Inflammatory macrophage treated with lipopolysaccharide for 1 hour (primary cell): Measurements from ENCODE around the gene PCDHGA1.
"Not testable (repeated sequence)": the region's sequence is repeated elsewhere in the genome, so short reads cannot be mapped to it uniquely, and the experiment has no call there.

ENCODE experiments used
- DNase-seq, 2 donors: peaks; one replicate each; pipeline ENCODE4 v3.0.0-alpha.2; 2020 to 2022

Gene PCDHGA1

DNA sequence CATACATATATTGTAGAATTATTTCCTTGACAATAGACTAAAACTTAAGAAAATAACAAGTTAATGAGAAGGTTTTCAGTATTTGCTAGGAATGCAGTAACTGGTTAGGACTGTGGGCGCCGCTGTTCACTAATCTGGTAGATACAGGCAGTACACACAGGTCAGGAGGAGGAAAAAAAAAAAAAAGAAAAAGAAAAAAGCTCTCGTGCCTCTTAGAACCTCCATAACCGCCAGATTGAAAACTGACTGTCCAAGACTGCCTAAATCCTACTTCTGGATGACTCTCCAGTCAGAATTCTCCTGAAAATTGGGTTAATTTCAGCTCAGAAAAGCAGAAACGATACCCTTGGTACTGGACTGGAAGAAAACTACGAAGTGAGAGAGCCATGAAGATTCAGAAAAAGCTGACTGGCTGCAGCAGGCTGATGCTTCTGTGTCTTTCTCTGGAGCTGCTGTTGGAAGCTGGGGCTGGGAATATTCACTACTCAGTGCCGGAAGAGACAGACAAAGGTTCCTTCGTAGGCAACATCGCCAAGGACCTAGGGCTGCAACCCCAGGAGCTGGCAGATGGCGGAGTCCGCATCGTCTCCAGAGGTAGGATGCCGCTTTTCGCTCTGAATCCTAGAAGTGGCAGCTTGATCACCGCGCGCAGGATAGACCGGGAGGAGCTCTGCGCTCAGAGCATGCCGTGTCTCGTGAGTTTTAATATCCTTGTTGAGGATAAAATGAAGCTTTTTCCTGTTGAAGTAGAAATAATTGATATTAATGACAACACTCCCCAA lies at the start of gene PCDHGA1:
PCDHGA1 (plus strand) TSS at position 216 of the 782 bp plus-strand sequence.
- DNase-seq = no peak

DNA sequence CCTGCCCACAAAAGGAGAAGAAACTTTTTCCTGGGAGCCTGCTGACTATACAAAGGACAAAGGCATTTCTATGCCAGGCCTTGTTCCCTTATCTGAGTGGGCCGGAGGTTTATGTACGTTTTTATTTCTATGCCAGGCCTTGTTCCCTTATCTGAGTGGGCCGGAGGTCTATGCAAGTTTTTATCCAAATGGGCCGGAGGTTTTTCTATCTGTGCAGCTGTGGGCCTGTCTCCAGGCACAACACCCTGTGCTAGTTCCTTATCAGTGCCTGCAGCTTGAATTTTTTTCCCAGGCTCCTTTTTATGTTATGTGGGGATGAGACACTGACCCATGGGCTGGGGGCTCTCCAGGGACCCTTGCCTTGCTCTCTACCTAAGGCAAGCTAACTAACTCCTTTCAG lies 31.9 kb upstream of the PCDHGA1 start:
- no peak for DNase-seq

DNA sequence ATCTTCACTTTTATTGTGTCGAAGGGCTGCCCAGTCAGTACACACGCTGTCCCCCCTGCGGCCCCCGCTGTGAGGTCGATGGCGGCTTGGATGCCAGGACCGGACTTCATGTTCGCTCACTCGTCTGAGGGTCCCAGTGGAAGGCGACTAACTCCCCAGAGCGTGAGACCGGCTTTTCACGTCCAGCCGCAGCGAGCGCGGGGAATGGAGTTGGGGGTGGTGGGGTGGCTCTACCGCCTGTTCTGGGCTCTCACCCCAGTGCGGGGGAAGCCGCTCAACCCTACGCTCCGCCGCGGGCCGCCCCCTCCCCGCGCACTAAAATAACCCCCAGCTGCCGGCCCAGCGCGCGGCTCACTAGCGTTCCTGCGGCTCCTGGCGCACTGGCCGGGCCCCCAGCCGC lies 26.6 kb upstream of the PCDHGA1 start, which contains the start of gene SLC25A2:
SLC25A2 (minus strand) TSS at position 294 of the 400 bp plus-strand sequence; CDS start at position 110, 184 bp downstream.
- DNase-seq = no peak

DNA sequence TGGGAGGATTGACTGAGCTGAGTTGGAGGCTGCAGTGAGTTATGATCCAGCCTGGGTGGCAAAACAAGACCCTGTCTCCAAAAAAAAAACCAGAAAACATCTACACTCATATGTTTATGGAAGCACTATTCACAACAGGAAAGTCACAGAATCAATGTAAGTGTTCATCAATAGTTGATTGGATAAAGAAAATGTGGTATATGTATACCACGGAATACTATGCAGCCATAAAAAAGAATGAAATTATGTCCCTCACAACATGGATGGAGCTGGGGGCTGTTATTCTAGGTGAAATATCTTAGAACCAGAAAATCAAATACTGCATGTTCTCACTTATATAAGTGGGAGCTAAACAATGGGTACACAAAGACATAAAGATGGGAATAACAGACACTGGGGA lies 23.7 kb upstream of the PCDHGA1 start:
- DNase-seq = no peak

DNA sequence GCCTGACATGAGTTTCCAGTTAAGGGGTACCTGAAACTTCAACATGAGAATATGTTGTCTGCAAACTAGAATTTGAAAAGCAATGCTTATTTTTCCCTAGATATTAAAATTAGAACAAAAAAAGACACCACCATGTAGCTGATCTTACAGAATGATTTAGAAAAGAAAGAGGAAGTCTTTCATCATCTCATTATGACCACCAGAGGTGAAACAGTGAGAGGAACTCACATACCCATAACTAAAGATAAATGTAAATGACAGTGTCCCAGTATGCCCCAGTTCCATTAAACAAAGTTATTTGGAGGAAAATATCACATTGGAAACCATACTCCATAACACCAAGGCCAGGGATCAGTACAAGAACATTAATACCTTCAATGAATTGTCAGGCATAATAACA lies 16.6 kb upstream of the PCDHGA1 start:
- DNase-seq = no peak

DNA sequence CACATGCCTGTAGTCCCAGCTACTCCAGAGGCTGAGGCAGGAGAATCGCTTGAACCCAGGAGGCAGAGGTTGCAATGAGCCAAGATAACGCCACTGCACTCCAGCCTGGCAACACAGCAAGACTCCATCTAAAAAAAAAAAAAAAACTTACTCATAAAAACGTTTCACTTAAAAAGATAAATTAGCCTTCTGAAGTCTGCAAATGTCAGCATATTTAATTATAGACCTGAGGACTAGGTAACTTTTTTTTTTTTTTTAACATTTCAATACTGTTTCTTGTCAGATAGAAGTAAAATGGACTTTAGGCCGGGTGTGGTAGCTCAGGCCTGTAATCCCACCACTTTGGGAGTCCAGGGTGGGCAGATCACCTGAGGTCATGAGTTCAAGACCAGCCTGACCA lies 13.4 kb upstream of the PCDHGA1 start:
- DNase-seq = not testable (repeated sequence)

DNA sequence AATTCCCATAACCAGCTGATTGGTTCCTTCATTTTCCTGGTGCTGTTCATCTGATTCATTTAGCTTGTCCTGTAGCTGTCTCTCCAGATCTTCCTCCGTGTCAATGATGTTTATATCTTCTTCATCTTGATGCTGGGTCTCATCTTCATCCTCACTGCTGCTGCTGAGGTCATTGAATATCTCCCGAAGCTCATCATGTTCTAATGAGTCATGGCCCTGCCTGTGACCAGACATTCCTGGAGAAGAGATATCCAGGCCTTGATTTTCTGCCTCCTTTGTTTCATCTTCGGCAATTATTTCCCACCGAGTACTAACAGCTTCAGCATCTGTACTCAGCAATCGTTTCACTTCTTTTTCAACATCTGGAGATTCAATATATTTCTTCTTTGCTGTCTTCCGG lies 11.1 kb upstream of the PCDHGA1 start:
- no peak for DNase-seq

DNA sequence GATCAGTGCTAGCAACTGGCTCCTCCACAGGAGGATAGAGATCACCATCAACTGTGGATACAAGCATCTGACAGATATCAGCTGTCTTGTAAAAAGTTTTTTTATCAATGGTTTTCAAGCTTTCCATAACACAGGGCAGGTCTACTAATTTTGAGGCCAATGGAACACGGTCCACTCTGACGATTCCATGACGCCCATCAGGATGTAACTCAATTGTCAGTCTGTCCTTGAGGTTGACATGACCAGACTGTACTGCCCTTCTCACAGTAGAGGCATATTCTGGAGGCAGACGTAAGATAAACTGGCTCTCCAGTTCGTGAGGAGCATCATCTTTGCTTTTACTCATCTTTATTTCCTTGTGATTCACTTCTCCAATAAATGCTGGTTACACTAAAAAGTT lies 10.6 kb upstream of the PCDHGA1 start:
- no peak for DNase-seq

DNA sequence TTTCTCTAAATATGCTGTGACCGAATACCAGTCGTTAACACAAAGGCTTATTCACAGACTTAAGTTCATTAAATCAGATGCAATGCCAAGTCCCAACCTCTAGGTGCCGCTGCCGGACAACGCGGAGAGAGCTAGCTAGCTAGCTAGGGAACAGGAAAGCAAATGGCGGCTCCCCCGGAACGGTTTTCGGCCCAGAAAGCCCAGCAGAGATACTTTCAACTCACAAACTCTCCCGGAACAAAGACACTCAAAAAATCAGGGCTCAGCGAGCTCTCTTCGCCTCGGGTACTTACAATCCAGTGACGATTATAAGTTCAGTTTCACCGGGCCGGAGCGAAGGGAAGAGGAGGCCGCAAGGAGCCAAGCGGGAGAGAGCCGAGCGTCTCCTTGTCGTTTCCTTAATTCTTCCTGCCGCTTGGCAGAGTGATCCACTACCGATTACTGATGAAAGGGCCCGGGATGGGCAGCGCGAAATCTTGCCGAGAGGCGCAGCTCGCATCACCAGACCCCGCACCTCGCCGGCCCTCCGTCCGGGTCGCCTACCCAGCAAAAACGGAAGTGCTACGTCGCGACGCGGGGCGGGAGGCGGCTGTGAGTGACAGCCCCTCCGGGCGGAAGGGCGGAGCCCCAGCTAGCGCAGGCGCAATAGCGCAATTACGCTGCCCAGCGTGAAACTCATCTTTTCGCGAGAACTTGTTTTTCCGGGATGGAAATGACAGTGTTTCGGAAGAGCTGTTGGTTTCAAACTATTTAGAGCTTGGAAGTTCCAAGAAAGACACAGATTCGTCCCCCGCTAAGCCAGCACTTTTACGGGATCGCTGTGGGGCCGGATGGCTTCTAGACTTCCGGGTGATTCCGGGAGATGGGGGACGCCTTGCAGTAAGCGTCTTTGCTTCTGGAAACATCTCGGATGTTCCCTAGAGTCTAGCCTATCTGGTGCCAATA lies 9.8 kb upstream of the PCDHGA1 start, which contains the start of gene TAF7:
TAF7 (minus strand) TSS at position 560 of the 945 bp plus-strand sequence. CDS start 740 bp downstream, outside the sequence.
- DNase-seq = peak; percentile 89 to 98

DNA sequence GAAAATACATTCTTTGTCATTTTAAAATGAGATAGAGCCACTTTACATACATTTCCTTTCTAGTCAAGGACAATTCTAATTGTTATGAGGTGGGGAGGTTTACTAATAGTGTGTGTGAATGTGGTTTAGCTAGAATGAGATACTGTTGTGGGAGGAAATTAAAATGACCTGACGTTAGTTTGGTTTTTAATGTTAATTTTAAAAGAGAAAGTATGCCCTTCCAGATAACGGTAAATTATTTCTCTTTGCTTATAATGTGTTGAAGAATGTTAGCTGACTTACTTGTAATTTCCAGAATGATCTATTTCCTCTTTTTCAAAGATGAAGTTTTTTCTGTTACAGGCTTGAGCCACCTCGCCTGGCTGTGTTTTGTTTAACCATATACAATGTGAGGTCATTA lies 8.1 kb upstream of the PCDHGA1 start:
- DNase-seq = no peak

DNA sequence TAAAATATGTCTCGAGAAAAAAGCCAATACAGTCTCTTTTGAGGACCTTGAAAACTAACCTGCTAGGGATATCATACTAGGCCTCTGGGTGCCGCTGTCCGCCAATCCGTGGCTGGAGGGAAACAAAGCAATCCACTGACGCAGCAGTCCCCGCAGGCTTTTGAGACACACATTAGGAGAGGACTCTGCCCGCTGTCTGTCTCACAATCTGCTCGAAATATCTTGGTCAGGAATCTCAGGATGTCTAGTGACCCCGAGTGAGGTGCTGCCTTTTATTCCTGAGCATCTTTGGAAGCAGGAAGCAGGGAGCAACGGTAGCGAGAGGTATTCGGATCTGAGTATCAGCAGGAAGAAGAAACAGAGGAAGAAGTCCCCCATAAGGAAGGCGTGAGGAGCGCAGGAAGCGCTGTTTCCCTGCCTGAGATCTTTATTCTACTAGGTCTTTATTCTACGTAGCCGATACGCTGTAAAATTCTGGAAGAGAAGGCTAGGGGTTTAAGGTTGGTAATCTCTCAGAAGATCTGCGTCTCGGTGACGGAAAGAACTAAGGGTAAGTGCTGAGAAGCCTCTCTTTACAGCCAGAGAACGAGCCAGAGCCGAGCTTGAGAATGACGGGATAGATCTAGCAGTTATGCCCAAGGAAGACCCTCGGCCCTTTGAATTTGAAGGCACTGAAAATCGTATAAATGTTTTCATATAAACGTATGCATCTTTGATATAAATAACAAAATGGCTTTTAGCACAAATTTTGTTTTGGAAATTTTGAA lies 4.0 kb upstream of the PCDHGA1 start:
- DNase-seq = peak; percentile 22 to 44

DNA sequence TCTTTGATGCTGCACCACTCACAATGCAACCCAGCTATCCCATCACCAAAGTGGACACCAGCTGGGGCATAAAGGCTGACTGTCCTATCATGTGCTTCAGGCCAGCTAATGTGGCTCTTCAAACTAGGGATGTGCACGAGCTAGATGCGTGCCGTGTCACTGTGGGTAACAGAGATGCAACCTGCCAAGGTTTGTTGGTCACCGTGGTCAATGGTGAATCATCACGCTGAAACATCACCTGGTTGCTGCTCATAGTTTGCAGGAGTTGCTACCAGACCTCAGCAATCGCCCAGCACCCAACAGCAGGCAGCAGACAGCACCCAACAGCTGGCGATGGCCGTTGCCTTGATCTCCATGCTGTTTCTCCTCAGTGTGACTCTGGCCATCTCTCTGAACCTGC lies 2.1 kb upstream of the PCDHGA1 start:
- DNase-seq = no peak

DNA sequence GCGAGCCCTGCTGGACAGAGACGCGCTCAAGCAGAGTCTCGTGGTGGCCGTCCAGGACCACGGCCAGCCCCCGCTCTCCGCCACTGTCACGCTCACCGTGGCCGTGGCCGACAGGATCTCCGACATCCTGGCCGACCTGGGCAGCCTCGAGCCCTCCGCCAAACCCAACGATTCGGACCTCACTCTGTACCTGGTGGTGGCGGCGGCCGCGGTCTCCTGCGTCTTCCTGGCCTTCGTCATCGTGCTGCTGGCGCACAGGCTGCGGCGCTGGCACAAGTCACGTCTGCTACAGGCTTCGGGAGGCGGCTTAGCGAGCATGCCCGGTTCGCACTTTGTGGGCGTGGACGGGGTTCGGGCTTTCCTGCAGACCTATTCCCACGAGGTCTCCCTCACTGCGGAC lies 2.3 kb downstream of the PCDHGA1 start:
- DNase-seq = not testable (repeated sequence)

DNA sequence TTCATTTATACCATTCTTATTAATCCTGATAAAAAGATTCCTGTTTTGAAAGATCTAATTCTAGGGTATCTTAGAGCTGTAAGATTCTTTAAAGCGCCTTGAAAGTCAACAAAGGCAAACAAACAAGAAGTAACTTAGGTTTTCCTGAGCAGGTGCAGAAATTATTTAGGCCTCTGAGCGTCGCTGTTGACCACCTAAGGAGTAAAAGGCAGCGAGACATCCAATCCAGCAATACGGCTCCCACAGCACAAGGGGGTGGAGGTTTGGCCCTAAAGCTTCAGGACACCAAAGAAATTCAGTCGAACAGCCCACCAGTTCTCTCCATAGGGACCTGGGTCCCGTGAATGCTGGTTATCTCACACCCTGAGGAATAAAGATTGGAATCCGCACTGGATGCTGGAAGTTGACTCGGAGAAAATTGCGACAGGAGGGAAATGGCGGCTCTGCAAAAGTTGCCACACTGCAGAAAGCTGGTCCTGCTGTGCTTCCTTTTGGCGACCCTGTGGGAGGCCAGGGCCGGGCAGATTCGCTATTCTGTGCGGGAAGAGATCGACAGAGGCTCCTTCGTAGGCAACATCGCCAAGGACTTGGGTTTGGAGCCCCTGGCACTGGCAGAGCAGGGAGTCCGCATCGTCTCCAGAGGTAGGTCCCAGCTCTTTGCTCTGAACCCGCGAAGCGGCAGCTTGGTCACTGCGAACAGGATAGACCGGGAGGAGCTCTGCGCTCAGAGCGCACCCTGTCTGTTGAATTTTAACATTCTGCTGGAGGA lies 8.4 kb downstream of the PCDHGA1 start, which contains the start of gene PCDHGA2:
PCDHGA2 (plus strand) TSS at position 223 of the 769 bp plus-strand sequence.
- DNase-seq = no peak

DNA sequence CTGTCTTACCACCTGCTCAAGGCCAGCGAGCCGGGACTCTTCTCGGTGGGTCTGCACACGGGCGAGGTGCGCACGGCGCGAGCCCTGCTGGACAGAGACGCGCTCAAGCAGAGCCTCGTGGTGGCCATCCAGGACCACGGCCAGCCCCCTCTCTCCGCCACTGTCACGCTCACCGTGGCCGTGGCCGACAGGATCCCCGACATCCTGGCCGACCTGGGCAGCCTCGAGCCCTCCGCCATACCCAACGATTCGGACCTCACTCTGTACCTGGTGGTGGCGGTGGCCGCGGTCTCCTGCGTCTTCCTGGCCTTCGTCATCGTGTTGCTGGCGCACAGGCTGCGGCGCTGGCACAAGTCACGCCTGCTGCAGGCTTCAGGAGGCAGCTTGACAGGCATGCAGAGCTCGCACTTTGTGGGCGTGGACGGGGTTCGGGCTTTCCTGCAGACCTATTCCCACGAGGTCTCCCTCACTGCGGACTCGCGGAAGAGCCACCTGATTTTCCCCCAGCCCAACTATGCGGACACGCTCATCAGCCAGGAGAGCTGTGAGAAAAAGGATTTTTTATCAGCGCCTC lies 10.6 kb downstream of the PCDHGA1 start:
- DNase-seq = not testable (repeated sequence)

DNA sequence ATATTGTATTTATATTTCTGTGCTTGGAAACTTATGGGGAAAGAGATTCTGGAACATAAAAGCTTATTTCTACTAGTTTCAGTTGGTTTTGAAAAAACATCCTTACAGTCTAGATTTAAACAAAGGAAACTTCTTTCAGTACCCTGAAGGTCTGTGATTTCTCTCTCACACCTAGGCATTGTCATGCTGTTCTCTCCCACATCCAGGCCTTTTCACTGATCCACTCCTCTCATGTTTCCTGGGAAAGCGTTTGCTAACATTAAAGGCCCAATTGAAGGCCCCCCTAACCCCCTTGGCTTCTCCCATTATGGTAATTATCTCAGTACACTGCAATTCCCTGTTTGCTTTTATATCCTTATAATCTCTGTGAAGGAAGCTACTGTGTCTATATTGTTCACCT lies 12.5 kb downstream of the PCDHGA1 start:
- DNase-seq = no peak

DNA sequence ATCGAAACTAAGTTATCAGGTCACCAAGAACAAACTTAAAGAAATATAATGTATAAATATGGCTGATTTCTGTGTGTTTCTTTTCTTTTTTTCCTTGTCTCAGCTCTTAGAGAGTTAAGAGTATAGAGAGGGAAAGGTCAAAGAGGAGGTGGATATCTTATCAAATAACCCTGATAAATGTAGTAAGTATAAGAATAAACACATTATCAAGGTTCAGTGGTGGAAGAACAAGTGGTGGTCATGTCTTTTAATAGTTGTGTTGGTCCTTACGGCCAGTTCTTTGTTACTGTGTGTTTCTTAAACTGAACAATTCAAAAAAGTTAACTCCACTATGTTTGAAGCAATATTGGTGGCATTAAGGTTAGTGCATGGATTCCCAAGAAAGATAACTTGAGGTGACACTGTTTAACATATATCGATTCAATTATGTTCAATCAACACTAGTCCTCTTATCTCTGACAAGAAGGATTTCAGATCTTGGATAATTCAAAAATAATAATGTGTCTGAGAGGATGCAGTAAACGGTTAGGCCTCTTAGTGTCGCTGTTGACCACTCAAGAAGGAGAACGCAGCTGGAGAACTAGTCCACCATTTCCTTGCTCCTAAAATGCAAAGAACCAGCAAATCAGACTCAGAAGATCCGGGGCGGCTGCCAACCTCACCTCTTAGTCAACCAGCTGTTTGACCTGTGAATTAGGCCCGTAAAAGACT lies 13.1 kb downstream of the PCDHGA1 start, which contains the start of gene PCDHGA3:
PCDHGA3 (plus strand) TSS at position 588 of the 711 bp plus-strand sequence. CDS start 205 bp downstream, outside the sequence.
- peak; percentile 9 to 10 for DNase-seq

DNA sequence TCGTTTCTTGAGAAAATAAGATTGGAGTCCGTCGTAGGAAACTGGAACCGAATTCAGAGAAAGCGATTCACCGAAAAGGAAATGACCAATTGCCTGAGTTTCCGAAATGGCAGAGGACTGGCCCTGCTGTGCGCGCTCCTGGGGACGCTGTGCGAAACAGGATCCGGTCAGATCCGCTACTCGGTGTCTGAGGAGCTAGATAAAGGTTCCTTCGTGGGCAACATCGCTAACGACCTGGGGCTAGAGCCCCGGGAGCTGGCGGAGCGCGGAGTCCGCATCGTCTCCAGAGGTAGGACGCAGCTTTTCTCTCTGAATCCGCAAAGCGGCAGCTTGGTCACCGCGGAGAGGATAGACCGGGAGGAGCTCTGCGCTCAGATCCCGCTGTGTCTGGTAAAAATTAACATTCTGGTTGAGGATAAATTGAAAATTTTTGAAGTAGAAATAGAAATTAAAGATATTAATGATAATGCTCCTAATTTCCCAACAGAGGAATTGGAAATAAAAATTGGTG lies 13.7 kb downstream of the PCDHGA1 start:
- no peak for DNase-seq

DNA sequence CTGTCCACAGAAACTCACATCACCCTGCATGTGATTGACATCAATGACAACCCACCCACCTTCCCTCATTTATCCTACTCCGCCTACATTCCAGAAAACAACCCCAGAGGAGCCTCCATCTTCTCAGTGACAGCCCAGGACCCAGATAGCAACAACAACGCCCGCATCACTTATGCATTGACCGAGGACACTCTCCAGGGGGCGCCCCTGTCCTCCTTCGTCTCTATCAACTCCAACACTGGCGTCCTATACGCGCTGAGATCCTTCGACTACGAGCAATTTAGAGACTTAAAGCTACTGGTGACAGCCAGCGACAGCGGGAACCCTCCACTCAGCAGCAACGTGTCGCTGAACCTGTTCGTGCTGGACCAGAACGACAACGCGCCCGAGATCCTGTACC lies 15.0 kb downstream of the PCDHGA1 start:
- DNase-seq = no peak

DNA sequence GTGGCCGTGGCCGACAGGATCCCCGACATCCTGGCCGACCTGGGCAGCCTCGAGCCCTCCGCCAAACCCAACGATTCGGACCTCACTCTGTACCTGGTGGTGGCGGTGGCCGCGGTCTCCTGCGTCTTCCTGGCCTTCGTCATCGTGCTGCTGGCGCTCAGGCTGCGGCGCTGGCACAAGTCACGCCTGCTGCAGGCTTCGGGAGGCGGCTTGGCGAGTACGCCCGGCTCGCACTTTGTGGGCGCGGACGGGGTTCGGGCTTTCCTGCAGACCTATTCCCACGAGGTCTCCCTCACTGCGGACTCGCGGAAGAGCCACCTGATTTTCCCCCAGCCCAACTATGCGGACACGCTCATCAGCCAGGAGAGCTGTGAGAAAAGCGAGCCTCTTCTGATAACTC lies 15.7 kb downstream of the PCDHGA1 start:
- DNase-seq = not testable (repeated sequence)
